Effector CD8-positive, alpha-beta T cell (primary cell): ENCODE measurements around the gene KCNIP3.

ENCODE experiments used
- DNase-seq: peaks from one replicate; lab custom pipeline; 2025; lab: John Stamatoyannopoulos, UW

The KCNIP3 gene

GRCh38 chr2:95274291-95275150 is 22.6 kb upstream of the KCNIP3 start, which contains the start of gene PROM2:
Gene PROM2 (plus strand): TSS chr2:95274449. CDS start chr2:95274586, 137 bp downstream.
- DNase-seq: no peak

GRCh38 chr2:95275151-95275515 is 22.0 kb upstream of the KCNIP3 start:
- DNase-seq: no peak

- no peak for DNase-seq
These were observed 21.4 kb upstream of the KCNIP3 start for GRCh38 chr2:95275601-95276243.

DNA sequence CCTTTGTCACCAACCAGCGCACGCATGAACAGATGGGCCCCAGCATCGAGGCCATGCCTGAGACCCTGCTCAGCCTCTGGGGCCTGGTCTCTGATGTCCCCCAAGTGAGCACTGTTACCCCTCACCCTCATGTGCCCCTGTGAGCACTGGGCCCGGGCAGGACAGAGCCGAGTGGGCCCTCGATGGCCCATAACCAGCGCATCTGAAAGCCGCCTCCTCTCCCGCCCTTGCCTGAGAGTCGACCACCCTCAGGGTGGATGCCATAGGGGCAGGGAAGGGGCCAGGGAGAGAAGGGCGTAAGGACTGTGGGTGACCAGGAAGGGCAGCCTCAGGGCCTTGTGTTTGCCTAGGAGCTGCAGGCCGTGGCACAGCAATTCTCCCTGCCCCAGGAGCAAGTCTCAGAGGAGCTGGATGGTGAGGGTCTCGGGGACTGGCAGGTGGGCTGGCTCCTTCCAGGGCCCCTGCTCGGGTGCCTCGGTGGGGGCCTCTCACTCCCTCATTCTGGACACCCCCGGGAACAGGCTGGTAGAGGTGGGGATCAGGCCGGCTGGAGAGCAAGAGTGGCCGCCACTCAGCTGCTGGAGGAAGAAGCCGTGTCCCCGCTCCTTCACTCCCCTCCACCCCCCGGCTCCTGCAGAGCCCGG is 20.8 kb upstream of the KCNIP3 start:
- DNase-seq: no peak

DNA sequence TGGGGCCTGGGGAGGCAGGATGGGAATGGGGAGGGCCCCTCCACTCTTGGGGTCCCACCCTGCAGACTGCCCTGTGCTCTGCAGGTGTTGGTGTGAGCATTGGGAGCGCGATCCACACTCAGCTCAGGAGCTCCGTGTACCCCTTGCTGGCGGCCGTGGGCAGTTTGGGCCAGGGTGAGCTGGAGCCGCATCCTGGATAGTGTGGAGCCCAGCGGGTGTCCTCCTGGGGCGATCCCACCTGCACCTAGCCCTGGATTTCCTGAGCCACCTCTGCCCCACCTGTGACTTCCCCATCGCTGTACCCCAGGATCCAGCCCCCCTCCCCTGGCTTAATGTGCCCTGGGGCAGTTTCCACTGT is 20.3 kb upstream of the KCNIP3 start:
- no peak for DNase-seq

DNA sequence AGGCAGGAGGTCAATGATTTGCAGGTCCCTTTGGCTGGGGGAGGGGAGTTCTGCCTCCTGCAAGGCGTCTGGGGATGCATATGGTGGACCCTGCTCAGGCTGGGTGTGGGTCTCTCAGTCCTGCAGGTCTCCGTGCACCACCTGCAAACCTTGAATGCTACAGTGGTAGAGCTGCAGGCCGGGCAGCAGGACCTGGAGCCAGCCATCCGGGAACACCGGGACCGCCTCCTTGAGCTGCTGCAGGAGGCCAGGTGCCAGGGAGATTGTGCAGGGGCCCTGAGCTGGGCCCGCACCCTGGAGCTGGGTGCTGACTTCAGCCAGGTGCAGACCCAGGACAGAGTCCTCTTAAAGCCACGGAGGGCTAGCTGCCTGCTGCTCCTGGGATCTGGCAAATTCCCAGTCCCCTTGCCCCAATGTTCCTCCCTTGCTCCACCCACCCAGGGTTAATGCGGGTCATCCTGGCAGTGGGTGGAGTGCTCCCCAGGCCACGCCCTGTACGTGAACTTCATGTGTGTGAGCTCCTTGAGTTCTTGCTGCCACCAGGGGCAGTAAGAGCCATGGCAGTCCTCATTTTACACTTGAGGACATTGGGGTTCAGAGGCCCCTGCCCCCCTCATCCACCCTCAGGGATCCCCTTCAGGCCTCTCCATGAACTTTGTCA is 19.8 kb upstream of the KCNIP3 start:
- DNase-seq: no peak

DNA sequence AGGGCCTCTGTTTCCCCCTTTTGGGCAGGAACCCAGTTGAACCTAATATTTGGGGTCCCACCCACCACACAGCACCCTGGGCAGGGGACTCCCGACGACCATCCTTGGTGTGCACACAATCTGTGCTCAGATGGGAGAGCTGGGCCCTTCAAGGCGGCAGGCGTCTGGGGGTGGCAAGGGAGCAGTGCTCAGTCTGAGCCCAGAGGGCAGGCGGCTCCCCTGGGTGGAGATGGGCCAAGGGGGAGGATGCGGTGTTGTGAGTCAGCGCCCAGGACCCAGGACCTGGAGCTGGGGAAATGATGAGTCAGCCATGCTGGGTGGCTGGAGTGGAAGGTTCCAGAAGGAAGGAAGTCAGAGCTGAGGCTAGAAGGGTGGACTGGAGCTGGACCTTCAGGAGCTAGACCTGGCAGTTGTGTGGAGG is 19.1 kb upstream of the KCNIP3 start:
- no peak for DNase-seq

DNA sequence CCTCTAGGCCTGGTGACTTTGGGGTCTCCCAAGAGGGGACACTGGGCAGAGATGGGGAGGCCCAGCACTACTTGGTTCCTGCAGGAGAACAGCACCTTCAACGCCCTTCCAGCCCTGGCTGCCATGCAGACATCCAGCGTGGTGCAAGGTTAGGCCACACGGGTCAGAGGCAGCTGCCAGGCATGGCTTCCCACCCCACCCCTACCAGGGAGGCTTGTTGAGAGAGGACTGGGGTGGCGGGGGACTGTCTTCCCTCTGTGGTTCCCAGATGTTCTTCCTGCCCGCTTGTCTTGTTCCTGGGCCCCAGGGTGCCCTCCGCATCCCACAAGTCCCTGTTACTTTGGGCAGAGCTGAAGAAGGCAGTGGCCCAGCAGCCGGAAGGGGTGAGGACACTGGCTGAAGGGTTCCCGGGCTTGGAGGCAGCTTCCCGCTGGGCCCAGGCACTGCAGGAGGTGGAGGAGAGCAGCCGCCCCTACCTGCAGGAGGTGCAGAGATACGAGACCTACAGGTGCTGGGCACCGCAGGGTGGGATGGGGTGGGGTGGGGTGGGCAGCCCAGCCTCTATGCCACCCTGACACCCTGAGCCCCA is 18.4 kb upstream of the KCNIP3 start:
- no peak for DNase-seq

GRCh38 chr2:95279435-95280035 is 17.6 kb upstream of the KCNIP3 start:
- DNase-seq: no peak

- DNase-seq: no peak
These were observed 16.1 kb upstream of the KCNIP3 start for GRCh38 chr2:95281071-95281470.

- DNase-seq: no peak
These were observed 15.4 kb upstream of the KCNIP3 start for GRCh38 chr2:95281786-95282185.

- no peak for DNase-seq
These were observed 14.7 kb upstream of the KCNIP3 start for GRCh38 chr2:95282458-95282857.

GRCh38 chr2:95283562-95283961 is 13.6 kb upstream of the KCNIP3 start:
- DNase-seq: no peak

DNA sequence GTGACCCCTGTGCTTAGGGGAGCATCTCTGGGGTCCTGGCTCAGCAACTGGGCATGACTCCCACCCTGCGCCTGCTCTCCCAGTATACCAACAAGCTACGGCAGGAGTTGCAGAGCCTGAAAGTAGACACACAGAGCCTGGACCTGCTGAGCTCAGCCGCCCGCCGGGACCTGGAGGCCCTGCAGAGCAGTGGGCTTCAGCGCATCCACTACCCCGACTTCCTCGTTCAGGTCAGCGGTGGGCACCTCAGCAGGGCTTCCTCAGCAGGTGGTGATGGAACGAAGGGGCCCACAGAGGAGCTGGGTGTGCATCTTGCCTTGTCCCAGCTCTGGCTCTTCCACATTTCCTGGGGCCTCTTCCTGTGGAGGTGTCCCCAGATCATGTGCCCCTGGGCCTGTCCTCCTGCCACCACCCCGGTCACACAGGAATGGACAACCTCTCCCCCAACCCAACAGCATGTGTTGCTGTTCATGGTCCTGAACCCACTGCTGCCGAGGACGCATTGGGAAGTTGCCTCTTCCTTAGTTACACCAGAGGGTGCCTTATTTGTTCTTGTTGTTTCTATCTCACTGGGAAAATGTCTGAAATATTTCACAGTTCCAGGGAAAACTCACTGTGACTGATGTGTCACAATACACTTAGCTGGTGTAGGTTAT is 12.1 kb upstream of the KCNIP3 start:
- no peak for DNase-seq

DNA sequence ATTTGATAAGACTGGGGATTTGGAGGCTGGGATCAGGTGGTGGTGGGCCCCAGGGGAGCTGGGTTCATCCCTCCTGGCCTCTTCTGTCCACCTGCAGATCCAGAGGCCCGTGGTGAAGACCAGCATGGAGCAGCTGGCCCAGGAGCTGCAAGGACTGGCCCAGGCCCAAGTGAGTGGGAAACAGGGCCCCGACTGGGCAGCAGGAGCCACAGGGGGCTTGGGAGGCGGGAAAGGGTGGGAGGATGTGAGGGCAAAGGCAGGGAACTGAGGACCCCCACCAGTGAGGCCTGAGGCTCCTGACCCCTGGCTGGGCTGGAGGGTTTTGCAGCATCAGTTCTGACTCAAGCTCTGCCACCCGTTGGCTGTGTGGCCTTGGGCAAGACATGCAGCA is 11.6 kb upstream of the KCNIP3 start:
- no peak for DNase-seq

GRCh38 chr2:95287336-95287735 is 9.8 kb upstream of the KCNIP3 start:
- DNase-seq: no peak

- no peak for DNase-seq
These were observed 9.3 kb upstream of the KCNIP3 start for GRCh38 chr2:95287806-95288205.

- DNase-seq: no peak
These were observed 7.9 kb upstream of the KCNIP3 start for GRCh38 chr2:95289253-95289652.

DNA sequence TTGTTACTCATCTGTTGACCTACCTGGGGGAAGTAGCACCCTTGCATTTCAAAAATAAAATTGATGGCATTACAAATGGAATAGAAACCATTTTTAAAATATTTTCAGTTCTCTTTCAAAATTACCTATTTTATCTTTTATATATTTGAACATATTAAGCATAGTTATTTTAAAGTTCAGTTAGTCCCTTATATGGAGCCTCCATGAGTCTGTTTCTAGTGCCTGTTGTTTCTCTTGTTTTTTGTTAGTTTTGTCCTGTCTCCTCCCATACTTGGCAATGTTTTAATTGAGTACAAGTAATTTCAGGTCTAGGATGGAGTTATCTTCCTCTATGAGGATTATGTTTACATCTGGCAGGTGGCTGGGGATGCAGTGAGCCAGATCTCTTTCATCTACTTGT is 5.9 kb upstream of the KCNIP3 start:
- DNase-seq: no peak

DNA sequence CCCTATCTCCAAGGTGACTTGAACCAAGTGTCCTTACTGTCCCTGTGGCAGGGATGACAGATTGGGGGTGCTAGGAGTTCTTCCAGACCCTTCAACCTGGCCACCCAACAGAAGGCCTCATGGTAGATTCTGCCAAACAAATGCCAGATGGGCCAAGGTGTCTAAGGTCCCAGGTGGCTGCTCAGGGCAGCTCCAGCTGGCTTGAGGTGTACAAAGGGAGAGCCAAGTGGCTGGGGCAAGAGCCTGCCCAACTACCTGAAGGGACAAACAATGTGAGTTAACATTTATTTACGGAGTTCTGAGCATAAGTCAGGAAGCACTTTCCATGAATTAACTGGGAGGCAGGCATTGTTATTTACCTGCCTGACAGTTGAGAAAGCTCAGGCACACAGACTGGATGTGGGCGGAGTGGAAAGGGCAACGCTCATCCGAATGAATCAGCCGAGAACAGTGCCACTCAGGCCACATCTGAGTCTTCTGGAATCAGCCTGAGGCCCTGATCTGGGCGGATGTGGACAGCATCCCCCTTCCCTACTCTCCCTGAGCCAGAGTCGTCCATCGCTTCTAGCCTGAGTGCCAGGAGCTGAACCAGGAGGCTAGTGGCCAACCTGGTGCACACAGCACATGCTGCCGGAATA is 4.4 kb upstream of the KCNIP3 start:
- DNase-seq: no peak
